ENCODE measurements around the gene BPGM. TPM values are rescaled to one million over a fixed set of nuclear protein-coding genes. Genes with fewer than 3 reads are reported as not detected.

Gene BPGM
- polyA plus RNA-seq, 1 experiment, result 43.1 TPM

DNA sequence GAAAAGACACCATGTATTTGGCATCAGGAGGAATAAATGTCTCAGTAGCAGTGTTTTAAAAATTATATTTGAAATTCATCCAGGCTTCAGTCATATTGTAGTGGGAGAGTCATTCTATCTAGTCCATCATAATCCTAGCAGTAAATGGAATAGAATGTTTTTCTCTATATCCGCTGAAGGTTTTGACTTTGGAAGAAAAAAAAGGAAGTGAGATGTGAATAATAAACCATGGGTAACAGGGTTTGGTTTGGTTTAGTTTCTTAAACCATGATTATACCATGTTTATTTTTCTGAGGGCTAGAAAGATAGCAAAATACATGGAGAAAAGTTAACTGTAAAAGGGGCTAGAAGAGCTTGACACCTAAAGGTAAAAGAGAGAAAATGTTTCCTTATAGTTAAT lies 16.4 kb upstream of the BPGM start:
- H3K27ac ChIP-seq (ENCODE audit: low read depth, low read length), result no peak overlapping the region
- TF ChIP-seq CTCF (IDR thresholded peaks at IDR 0.05; ENCODE audit: low read depth, low read length), result no peak
- POLR2A ChIA-PET, result interaction anchor here (0.7 to 0.8 kb wide), 2 partner anchors 17 to 157 kb away, joined by 3 to 4 read pairs; no protein-coding TSS in a partner anchor
- DNase-seq (ENCODE audit: low read depth, low spot score), result no peak
- CTCF ChIA-PET, result interaction anchor here (0.7 to 4.6 kb wide), 2 partner anchors 27 to 59 kb away, joined by 3 to 18 read pairs; no protein-coding TSS in a partner anchor
- H3K9me3 ChIP-seq (ENCODE audit: control insufficient read depth, insufficient read depth, low read length), result no peaks in the 10 kb centered on the region
- H3K27me3 ChIP-seq (ENCODE audit: control insufficient read depth, insufficient read depth, low read length), result no peaks in the 10 kb centered on the region
- H3K4me3 ChIP-seq (ENCODE audit: low read depth, low read length), result no peak overlapping the region

DNA sequence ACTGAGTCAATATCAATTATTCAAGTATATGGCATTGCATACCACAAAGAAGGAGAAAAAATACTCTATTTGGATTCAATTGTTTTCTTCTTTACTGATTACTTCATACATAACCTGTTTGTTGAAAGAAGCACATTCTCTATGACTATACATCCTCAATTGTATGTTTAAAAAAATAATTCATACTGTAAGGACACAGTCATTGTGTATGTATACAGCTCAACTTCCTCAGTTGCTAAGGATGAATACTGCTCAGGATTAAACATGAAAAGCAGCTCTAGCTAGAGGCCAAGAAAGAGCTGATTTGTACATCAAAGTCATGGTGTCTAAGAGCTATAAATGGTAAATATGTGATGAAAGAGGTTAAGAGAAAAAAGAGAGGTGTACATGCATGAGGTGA lies 15.8 kb upstream of the BPGM start:
- no peak for DNase-seq (ENCODE audit: low read depth, low spot score)
- no peak overlapping the region for H3K27ac ChIP-seq (ENCODE audit: low read depth, low read length)
- POLR2A ChIA-PET, result interaction anchor here (0.7 kb wide), 1 partner anchor 157 kb away, joined by 3 read pairs; no protein-coding TSS in a partner anchor
- no peaks in the 10 kb centered on the region for H3K27me3 ChIP-seq (ENCODE audit: control insufficient read depth, insufficient read depth, low read length)
- CTCF ChIA-PET, result interaction anchor here (1.2 to 4.6 kb wide), 5 partner anchors 8 to 73 kb away, joined by 3 to 33 read pairs (median 14); partner anchors contain the start of gene BPGM
- TF ChIP-seq CTCF (IDR thresholded peaks at IDR 0.05; ENCODE audit: low read depth, low read length), result no peak
- H3K9me3 ChIP-seq (ENCODE audit: control insufficient read depth, insufficient read depth, low read length), result no peaks in the 10 kb centered on the region
- no peak overlapping the region for H3K4me3 ChIP-seq (ENCODE audit: low read depth, low read length)

DNA sequence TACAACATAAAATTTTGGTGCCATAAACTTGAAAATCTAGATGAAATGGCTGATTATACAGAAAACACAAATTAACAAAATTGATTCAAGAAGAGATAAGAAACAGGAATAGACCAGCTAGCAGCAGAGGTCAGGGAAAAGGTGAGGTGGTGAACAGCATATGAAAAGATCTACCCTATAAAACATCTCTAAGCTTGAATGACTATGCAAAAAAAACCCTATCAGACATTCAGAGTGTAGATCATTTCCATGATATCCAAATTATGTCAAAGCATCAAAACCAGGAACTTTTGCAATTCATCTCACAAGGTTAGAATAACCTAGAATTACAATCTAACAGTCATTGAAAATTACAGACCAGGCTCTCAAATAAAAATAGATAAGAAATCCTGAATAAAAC lies 14.6 kb upstream of the BPGM start:
- no peak overlapping the region for H3K27ac ChIP-seq (ENCODE audit: low read depth, low read length)
- ChIA-PET CTCF (interaction anchor here (1.1 to 4.6 kb wide), 7 partner anchors 9 to 71 kb away, joined by 3 to 33 read pairs (median 7); partner anchors contain the start of gene BPGM), POLR2A (no interaction called here)
- no peak for DNase-seq (ENCODE audit: low read depth, low spot score)
- H3K4me3 ChIP-seq (ENCODE audit: low read depth, low read length), result no peak overlapping the region
- TF ChIP-seq CTCF (IDR thresholded peaks at IDR 0.05; ENCODE audit: low read depth, low read length), result no peak
- H3K27me3 ChIP-seq (ENCODE audit: control insufficient read depth, insufficient read depth, low read length), result no peaks in the 10 kb centered on the region
- H3K9me3 ChIP-seq (ENCODE audit: control insufficient read depth, insufficient read depth, low read length), result no peaks in the 10 kb centered on the region

DNA sequence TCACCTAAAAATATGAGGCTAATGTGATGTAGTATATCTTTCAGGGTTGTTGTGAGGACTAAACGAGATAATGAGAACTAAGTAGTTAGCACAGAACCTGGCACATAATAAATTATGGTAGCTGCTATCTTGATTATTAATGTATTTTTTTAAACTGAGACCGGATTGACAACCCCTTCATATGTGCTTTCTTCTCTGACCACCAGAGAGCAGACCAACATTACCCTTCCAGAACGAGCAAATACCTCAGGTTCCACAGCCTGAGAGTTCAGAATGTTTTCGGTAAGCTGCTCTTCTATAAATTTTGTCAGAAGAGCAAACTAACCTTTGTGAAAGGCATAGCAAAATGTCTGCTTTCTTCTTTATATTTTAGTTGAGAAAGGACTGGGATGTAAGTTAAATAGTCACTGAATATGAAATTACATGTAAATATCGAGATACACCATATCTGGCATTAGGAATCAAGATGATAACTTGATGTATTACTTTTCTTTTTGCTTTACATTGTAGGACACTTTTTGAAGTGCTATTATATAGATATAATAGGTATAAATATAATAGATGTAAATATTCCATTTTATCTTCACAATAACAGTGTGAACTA lies 13.6 kb upstream of the BPGM start:
- Histone ChIP-seq H3K4me3 (ENCODE audit: low read depth, low read length) (no peak overlapping the region), H3K27ac (ENCODE audit: low read depth, low read length) (no peak overlapping the region), H3K27me3 (ENCODE audit: control insufficient read depth, insufficient read depth, low read length) (no peaks in the 10 kb centered on the region), H3K9me3 (ENCODE audit: control insufficient read depth, insufficient read depth, low read length) (no peaks in the 10 kb centered on the region)
- TF ChIP-seq CTCF (IDR thresholded peaks at IDR 0.05; ENCODE audit: low read depth, low read length), result peak; percentile 77
- ChIA-PET CTCF (interaction anchor here (0.7 to 4.6 kb wide), 19 partner anchors 10 to 353 kb away, joined by 3 to 33 read pairs (median 6); partner anchors contain the start of gene BPGM), POLR2A (interaction anchor here (0.5 kb wide), 1 partner anchor 140 kb away, joined by 4 read pairs; no protein-coding TSS in a partner anchor)
- DNase-seq (ENCODE audit: low read depth, low spot score), result no peak

- no peak for DNase-seq (ENCODE audit: low read depth, low spot score)
- POLR2A ChIA-PET, result interaction anchor here (0.6 to 1.4 kb wide), 2 partner anchors 10 to 156 kb away, joined by 3 to 7 read pairs; partner anchors contain the start of gene BPGM
- H3K4me3 ChIP-seq (ENCODE audit: low read depth, low read length), result no peak overlapping the region
- H3K27ac ChIP-seq (ENCODE audit: low read depth, low read length), result no peak overlapping the region
- H3K9me3 ChIP-seq (ENCODE audit: control insufficient read depth, insufficient read depth, low read length), result no peaks in the 10 kb centered on the region
- no peaks in the 10 kb centered on the region for H3K27me3 ChIP-seq (ENCODE audit: control insufficient read depth, insufficient read depth, low read length)
- CTCF ChIA-PET, result interaction anchor here (0.6 to 1.5 kb wide), 2 partner anchors 30 to 143 kb away, joined by 3 to 4 read pairs; no protein-coding TSS in a partner anchor
- no peak for TF ChIP-seq CTCF (IDR thresholded peaks at IDR 0.05; ENCODE audit: low read depth, low read length)
Observed at GRCh38 chr7:134636008-134636449, 10.6 kb upstream of the BPGM start.

Measured in AG04450 (cell line).